Type B pancreatic cell (in vitro differentiated cells): ENCODE data around the gene WNT10A. TPM values are rescaled to one million over a fixed set of nuclear protein-coding genes. Genes with fewer than 3 reads are reported as not detected.

Source experiments
- DNase-seq: peaks from one replicate; pipeline ENCODE4 v3.0.0; 2021; ENCODE audit warnings: mixed read lengths; ENCODE audit not compliant: unreplicated experiment; ENCODE audit errors: extremely low spot score
- H3K27ac Mint-ChIP-seq: 2 replicates; pipeline ENCODE4 v1.8.0; 2021; ENCODE audit warnings: mild to moderate bottlenecking, mixed read lengths
- H3K27me3 Mint-ChIP-seq: 2 replicates; pipeline ENCODE4 v1.8.0; 2021; ENCODE audit warnings: mixed read lengths
- H3K36me3 Mint-ChIP-seq: 2 replicates; pipeline ENCODE4 v1.8.0; 2021; ENCODE audit warnings: mixed read lengths
- H3K4me1 Mint-ChIP-seq: one replicate; pipeline ENCODE4 v1.8.0; 2021; ENCODE audit warnings: mixed read lengths; ENCODE audit not compliant: unreplicated experiment
- H3K4me3 Mint-ChIP-seq: 2 replicates; pipeline ENCODE4 v1.8.0; 2021; ENCODE audit warnings: mild to moderate bottlenecking, mixed read lengths
- H3K9me3 Mint-ChIP-seq: 2 replicates; pipeline ENCODE4 v1.8.0; 2021; ENCODE audit warnings: mixed read lengths
- CTCF ChIP-seq: fragments of 200-600 bp; sonication (generic); conservative IDR thresholded peaks from 2 replicates; pipeline ENCODE4 v1.5.0; 2021; ENCODE audit warnings: antibody characterized with exemption, mild to moderate bottlenecking
- total RNA-seq: library from RNA; stranded (reverse); gene quantifications from 2 replicates; pipeline ENCODE4 v1.2.1, GENCODE V29; 2021; ENCODE audit warnings: low replicate concordance

Gene WNT10A
- total RNA-seq, 1 donor from 2014 or later: 5.5 TPM

- DNase-seq: no peak
- peak overlapping the region; percentile 66 for H3K4me3 Mint-ChIP-seq
- TF ChIP-seq CTCF: no peak
- no peaks in the 10 kb centered on the region for H3K9me3 Mint-ChIP-seq
- H3K4me1 Mint-ChIP-seq: peaks cover 3% of the 10 kb centered on the region
- H3K27me3 Mint-ChIP-seq: peaks cover 89% of the 10 kb centered on the region
- H3K36me3 Mint-ChIP-seq: peaks cover 9% of the 10 kb centered on the region
- no peak overlapping the region for H3K27ac Mint-ChIP-seq
Measured at GRCh38 chr2:218871345-218872302, 9.0 kb upstream of the WNT10A start.

GRCh38 chr2:218872645-218873358 lies 7.8 kb upstream of the WNT10A start:
- DNase-seq: no peak
- no peak overlapping the region for H3K27ac Mint-ChIP-seq
- H3K4me1 Mint-ChIP-seq: peaks cover 6% of the 10 kb centered on the region
- H3K27me3 Mint-ChIP-seq: peaks cover 84% of the 10 kb centered on the region
- H3K36me3 Mint-ChIP-seq: peaks cover 9% of the 10 kb centered on the region
- TF ChIP-seq CTCF: no peak
- no peaks in the 10 kb centered on the region for H3K9me3 Mint-ChIP-seq
- peak overlapping the region; percentile 63 for H3K4me3 Mint-ChIP-seq

GRCh38 chr2:218873359-218874194 lies 7.1 kb upstream of the WNT10A start:
- Mint-ChIP-seq H3K27me3 (peaks cover 79% of the 10 kb centered on the region), H3K4me3 (peak overlapping the region; percentile 63), H3K4me1 (peaks cover 6% of the 10 kb centered on the region), H3K9me3 (no peaks in the 10 kb centered on the region), H3K36me3 (peaks cover 9% of the 10 kb centered on the region), H3K27ac (no peak overlapping the region)
- no peak for TF ChIP-seq CTCF
- no peak for DNase-seq

- Mint-ChIP-seq H3K36me3 (peaks cover 9% of the 10 kb centered on the region), H3K9me3 (no peaks in the 10 kb centered on the region)
Measured at GRCh38 chr2:218875692-218876246, 4.9 kb upstream of the WNT10A start.

More at GRCh38 chr2:218875692-218876246, 4.9 kb upstream of the WNT10A start:
- TF ChIP-seq CTCF: no peak
- no peak for DNase-seq
- no peak overlapping the region for H3K4me3 Mint-ChIP-seq
- peaks cover 12% of the 10 kb centered on the region for H3K4me1 Mint-ChIP-seq
- H3K27ac Mint-ChIP-seq: peak overlapping the region; percentile 11
- peaks cover 69% of the 10 kb centered on the region for H3K27me3 Mint-ChIP-seq
